NCI-H446 treated with DMSO at 0.1 percent for 48 hours (cell line): Measurements from ENCODE around the gene OR9G1.
"Not testable (repeated sequence)": the region's sequence is repeated elsewhere in the genome, so short reads cannot be mapped to it uniquely, and the experiment has no call there.

ENCODE experiments used
- DNase-seq: peaks from one replicate; lab custom pipeline; 2025; lab: John Stamatoyannopoulos, UW

The OR9G1 gene

GRCh38 chr11:56698795-56699194 lies at the start of gene OR9G1:
TSS of gene OR9G1 (plus strand) at chr11:56699095. CDS start at chr11:56700388, 1,293 bp downstream.
- DNase-seq: no peak

- DNase-seq: no peak
These were observed 39.1 kb upstream of the OR9G1 start for GRCh38 chr11:56659755-56660154.

- no peak for DNase-seq
These were observed 35.5 kb upstream of the OR9G1 start, which contains the start of gene OR5AR1 for GRCh38 chr11:56663386-56663785. TSS of gene OR5AR1 (plus strand) at chr11:56663686. CDS start at chr11:56663686, 0 bp downstream.

GRCh38 chr11:56670984-56671383 lies 27.9 kb upstream of the OR9G1 start:
- DNase-seq: no peak

- DNase-seq: no peak
These were observed 10.3 kb upstream of the OR9G1 start for GRCh38 chr11:56688554-56689100.

- DNase-seq: not testable (repeated sequence)
These were observed 7.7 kb upstream of the OR9G1 start for GRCh38 chr11:56691179-56691578.

GRCh38 chr11:56693428-56693827 lies 5.5 kb upstream of the OR9G1 start:
- DNase-seq: no peak

- DNase-seq: no peak
These were observed 1.5 kb downstream of the OR9G1 start for GRCh38 chr11:56700242-56700913.

- DNase-seq: no peak
These were observed 2.1 kb downstream of the OR9G1 start for GRCh38 chr11:56700914-56701485.

GRCh38 chr11:56705784-56706396 lies 7.0 kb downstream of the OR9G1 start:
- no peak for DNase-seq

- no peak for DNase-seq
These were observed 7.6 kb downstream of the OR9G1 start for GRCh38 chr11:56706486-56706885.

- no peak for DNase-seq
These were observed 15.3 kb downstream of the OR9G1 start for GRCh38 chr11:56714206-56714605.

- no peak for DNase-seq
These were observed 17.5 kb downstream of the OR9G1 start for GRCh38 chr11:56716379-56716854.

- no peak for DNase-seq
These were observed 21.6 kb downstream of the OR9G1 start for GRCh38 chr11:56720513-56720912.

GRCh38 chr11:56740107-56740506 lies 41.2 kb downstream of the OR9G1 start:
- DNase-seq: no peak

GRCh38 chr11:56740886-56741285 lies 42.0 kb downstream of the OR9G1 start:
- DNase-seq: no peak

- DNase-seq: no peak
These were observed 49.7 kb downstream of the OR9G1 start, which contains the start of gene OR9G4 for GRCh38 chr11:56748597-56748996. TSS of gene OR9G4 (minus strand) at chr11:56748697. CDS start at chr11:56743766, 4,931 bp downstream.

- DNase-seq: no peak
These were observed 51.3 kb downstream of the OR9G1 start for GRCh38 chr11:56750190-56750589.

GRCh38 chr11:56751480-56751879 lies 52.6 kb downstream of the OR9G1 start:
- no peak for DNase-seq
